K562 (cell line): Measurements from ENCODE around the gene VSX2. TPM values are rescaled to one million over a fixed set of nuclear protein-coding genes. Genes with fewer than 3 reads are reported as not detected.
A peak's percentile ranks its signal among the peaks of the same experiment; 100 is the strongest.

ENCODE experiments used
- CREB3L1 ChIP-seq: fragments of 450-650 bp; IDR thresholded peaks from 2 replicates; pipeline ENCODE4 v1.6.1; 2014; ENCODE audit warnings: low read depth, mild to moderate bottlenecking, moderate library complexity, borderline replicate concordance
- NR1H2 ChIP-seq: sonication (generic); formaldehyde crosslinking; IDR thresholded peaks from 2 replicates; pipeline ENCODE4 v1.4.0; 2020; ENCODE audit warnings: mild to moderate bottlenecking, missing genetic modification reagents
- POLR2G ChIP-seq: fragments of 200-400 bp; formaldehyde crosslinking; IDR thresholded peaks from 2 replicates; pipeline ENCODE4 v1.6.1; 2017; ENCODE audit warnings: low read depth, mild to moderate bottlenecking, antibody characterized with exemption, low read length, moderate library complexity
- RBM22 ChIP-seq: fragments of 200-400 bp; formaldehyde crosslinking; IDR thresholded peaks from 2 replicates; pipeline ENCODE4 v1.6.1; 2018; ENCODE audit warnings: low read length, low read depth; ENCODE audit not compliant: poor library complexity, severe bottlenecking
- SNIP1 ChIP-seq: fragments of 450-650 bp; IDR thresholded peaks from 2 replicates; pipeline ENCODE4 v1.7.1; 2017; ENCODE audit warnings: low read depth, mild to moderate bottlenecking
- SP2 ChIP-seq: IDR thresholded peaks from 2 replicates; pipeline ENCODE4 v1.6.1; 2011; ENCODE audit warnings: mild to moderate bottlenecking, low read depth, low read length, moderate library complexity; ENCODE audit not compliant: poor library complexity, severe bottlenecking; ENCODE audit errors: extremely low read depth
- SUPT5H ChIP-seq: fragments of 450-650 bp; IDR thresholded peaks from 2 replicates; pipeline ENCODE4 v1.6.1; 2016
- TAF1 ChIP-seq: IDR thresholded peaks from 2 replicates; pipeline ENCODE4 v1.6.1; 2011; ENCODE audit warnings: mild to moderate bottlenecking, low read length, moderate library complexity; ENCODE audit not compliant: insufficient read depth, control insufficient read depth, severe bottlenecking; ENCODE audit errors: extremely low read depth
- TAF7 ChIP-seq: fragments of 450-650 bp; IDR thresholded peaks from 2 replicates; pipeline ENCODE4 v1.6.1; 2016; ENCODE audit warnings: missing genetic modification characterization, missing compliant biosample characterization
- VEZF1 ChIP-seq: fragments of 200-800 bp; sonication (Bioruptor generic); IDR thresholded peaks from 2 replicates; pipeline ENCODE4 v1.6.1; 2017; ENCODE audit warnings: missing genetic modification characterization, missing compliant biosample characterization
- YY1 ChIP-seq, 3 experiments: IDR thresholded peaks; 2 replicates each; pipeline ENCODE4 v1.6.1; 2011; ENCODE audit warnings: low read length in 2 of 3, mild to moderate bottlenecking in 2 of 3, moderate library complexity in 2 of 3, borderline replicate concordance in 1 of 3, control low read depth in 1 of 3, low read depth in 1 of 3; ENCODE audit not compliant: insufficient read depth in 3 of 3, insufficient replicate concordance in 2 of 3, control insufficient read depth in 1 of 3, insufficient read length in 1 of 3; ENCODE audit errors: extremely low read depth in 1 of 3
- polyA plus RNA-seq, 8 experiments: library from polyadenylated mRNA; depleted of rRNA in 4 of 8; stranded (reverse) in 5 of 8; unstranded in 3 of 8; fragments of >200 nt; fragmentation: Nextera tagmentation in 2 of 8; fragmentation: Illumina TruSeq in 1 of 8; extraction: Ambion mirVana in 2 of 8; extraction: Trizol in 1 of 8; gene quantifications; 2 replicates each; pipeline versions ENCODE4 v1.2.1 to v1.2.3, GENCODE V29; 2011 to 2014; ENCODE audit warnings: inconsistent platforms in 1 of 8, missing spikeins in 1 of 8
- total RNA-seq, 7 experiments: library from RNA; depleted of rRNA in 6 of 7; stranded (reverse); fragments of >200 nt in 6 of 7; fragmentation: Illumina TruSeq in 2 of 7; extraction: Trizol in 2 of 7; gene quantifications; 2 replicates each; pipeline versions ENCODE4 v1.2.1 to v1.2.3, GENCODE V29; 2011 to 2021; ENCODE audit warnings: low replicate concordance in 1 of 7

The VSX2 gene
- total and polyA plus RNA-seq, 9 of the 15 experiments (the other 6 are each of a cell fraction or from before 2014, with no cell fraction given) = 0.04 TPM; not detected in 8

- TF ChIP-seq CREB3L1 = peak; percentile 60; the same call in 1 of the 2 replicates
- 0 out of 2 replicates have a peak, but pooled peaks have one; percentile 57 for TF ChIP-seq NR1H2 (CRISPR knock-in tag)
- peak; percentile 96 for TF ChIP-seq SP2
- TF ChIP-seq RBM22 = no peak
- peak; percentile 85 for TF ChIP-seq TAF1
- TF ChIP-seq POLR2G = peak; percentile 99
- peak; percentile 54 for TF ChIP-seq TAF7 (tag)
- TF ChIP-seq YY1 (IDR thresholded peaks at IDR 0.05; ENCODE audit: borderline replicate concordance in 1 of 3, control insufficient read depth in 1 of 3, extremely low read depth in 1 of 3, insufficient read depth in 3 of 3, insufficient read length in 1 of 3, insufficient replicate concordance in 2 of 3, low read depth in 1 of 3, low read length in 2 of 3) = peak in 2 of 3 experiments; percentile 33 to 68
- peak; percentile 95 for TF ChIP-seq SNIP1
- TF ChIP-seq VEZF1 = no peak; the same call in 1 of the 2 replicates
- TF ChIP-seq SUPT5H = peak; percentile 80
Observed at GRCh38 chr14:74302634-74303569, 63.7 kb downstream of the VSX2 start, which contains the start of gene ABCD4 (continued).
